Peyer's patch (tissue), 4 donors: ENCODE data around the gene ARMC9.

Experiments
- POLR2A ChIP-seq, 2 donors: fragments of 450-650 bp; IDR thresholded peaks; one replicate each; pipeline ENCODE4 v1.5.1; 2017; ENCODE audit warnings: antibody characterized with exemption in 2 of 2, mild to moderate bottlenecking in 2 of 2, moderate library complexity in 2 of 2
- TF ChIP-seq, protein P1 (sequence below), 6 experiments: fragments of 450-650 bp in 4 of 6; fragments of 200-600 bp in 2 of 6; sonication (generic) in 1 of 6; IDR thresholded peaks; one replicate each; pipeline ENCODE4 v1.5.1; 2017 to 2019; ENCODE audit warnings: antibody characterized with exemption in 6 of 6, mild to moderate bottlenecking in 3 of 6, moderate library complexity in 1 of 6

DNA sequence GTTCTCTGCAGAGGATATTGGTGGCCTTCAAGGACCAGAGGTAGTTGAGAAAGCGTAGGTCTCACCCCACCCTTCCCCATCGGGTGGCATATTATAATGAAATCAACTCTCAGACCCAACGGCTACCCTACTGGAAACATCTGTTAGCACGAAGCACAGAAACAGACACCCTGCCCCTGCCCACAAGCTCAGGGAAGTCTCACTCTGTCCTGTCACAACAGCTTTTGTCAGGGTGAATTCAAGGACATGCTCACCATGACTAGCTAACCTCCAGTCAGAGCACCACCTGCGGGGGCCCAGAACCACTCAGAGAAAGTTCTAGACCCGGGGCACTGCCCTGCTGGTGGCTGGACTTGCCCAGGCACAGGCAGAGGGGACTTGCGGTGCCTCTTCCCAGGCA, 193.6 kb downstream of the ARMC9 start:
- no peak for TF ChIP-seq POLR2A (IDR thresholded peaks at IDR 0.05)
- TF ChIP-seq, protein P1, sequence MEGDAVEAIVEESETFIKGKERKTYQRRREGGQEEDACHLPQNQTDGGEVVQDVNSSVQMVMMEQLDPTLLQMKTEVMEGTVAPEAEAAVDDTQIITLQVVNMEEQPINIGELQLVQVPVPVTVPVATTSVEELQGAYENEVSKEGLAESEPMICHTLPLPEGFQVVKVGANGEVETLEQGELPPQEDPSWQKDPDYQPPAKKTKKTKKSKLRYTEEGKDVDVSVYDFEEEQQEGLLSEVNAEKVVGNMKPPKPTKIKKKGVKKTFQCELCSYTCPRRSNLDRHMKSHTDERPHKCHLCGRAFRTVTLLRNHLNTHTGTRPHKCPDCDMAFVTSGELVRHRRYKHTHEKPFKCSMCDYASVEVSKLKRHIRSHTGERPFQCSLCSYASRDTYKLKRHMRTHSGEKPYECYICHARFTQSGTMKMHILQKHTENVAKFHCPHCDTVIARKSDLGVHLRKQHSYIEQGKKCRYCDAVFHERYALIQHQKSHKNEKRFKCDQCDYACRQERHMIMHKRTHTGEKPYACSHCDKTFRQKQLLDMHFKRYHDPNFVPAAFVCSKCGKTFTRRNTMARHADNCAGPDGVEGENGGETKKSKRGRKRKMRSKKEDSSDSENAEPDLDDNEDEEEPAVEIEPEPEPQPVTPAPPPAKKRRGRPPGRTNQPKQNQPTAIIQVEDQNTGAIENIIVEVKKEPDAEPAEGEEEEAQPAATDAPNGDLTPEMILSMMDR (IDR thresholded peaks at IDR 0.05) = no peak
